ENCODE data around the gene ADPRS. TPM values are rescaled to one million over a fixed set of nuclear protein-coding genes. Genes with fewer than 3 reads are reported as not detected.

ADPRS gene
- total and polyA plus RNA-seq, 2 experiments from 2014 or later, result 22.6 to 46.6 TPM

GRCh38 chr1:36070349-36070748 is 18.3 kb upstream of the ADPRS start (continued):
- TF ChIP-seq ZNF462 (CRISPR knock-in tag; IDR thresholded peaks at IDR 0.05) (no peak), ZNF114 (CRISPR knock-in tag; IDR thresholded peaks at IDR 0.05) (no peak), JUNB (IDR thresholded peaks at IDR 0.05; ENCODE audit: unreplicated experiment) (no peak), STAT1 (IDR thresholded peaks at IDR 0.05; ENCODE audit: unreplicated experiment) (no peak), EZH2 (IDR thresholded peaks at IDR 0.05; ENCODE audit: low read depth, unreplicated experiment) (no peak), CTCF (conservative IDR thresholded peaks at IDR 0.05; ENCODE audit: low read depth in 2 of 2) (no peak)

GRCh38 chr1:36076979-36077573 is 11.6 kb upstream of the ADPRS start:
- no peaks in the 10 kb centered on the region for H3K79me2 ChIP-seq (replicated peaks; ENCODE audit: insufficient read depth)
- H3F3A ChIP-seq (replicated peaks; ENCODE audit: low read depth), result 0 out of 2 replicates have a peak, but pooled peaks cover 2% of the 10 kb centered on the region
- no peaks in the 10 kb centered on the region for H3K4me1 ChIP-seq (ENCODE audit: insufficient read depth)
- H3K36me3 ChIP-seq (ENCODE audit: insufficient read depth), result no peaks in the 10 kb centered on the region
- H2AFZ ChIP-seq, result no peak overlapping the region
- H3K9me2 ChIP-seq (ENCODE audit: insufficient read depth), result no peaks in the 10 kb centered on the region
- H3K4me2 ChIP-seq, result no peak overlapping the region
- no peak overlapping the region for H3K27ac ChIP-seq (ENCODE audit: low read depth)
- no peaks in the 10 kb centered on the region for H4K20me1 ChIP-seq (replicated peaks; ENCODE audit: insufficient read depth)
- H3K4me3 ChIP-seq, result no peak overlapping the region
- DNase-seq (ENCODE audit: low spot score), result no peak
- TF ChIP-seq REST (IDR thresholded peaks at IDR 0.05; ENCODE audit: unreplicated experiment), result no peak
- no peak for TF ChIP-seq ZNF331 (CRISPR knock-in tag; IDR thresholded peaks at IDR 0.05; ENCODE audit: low read depth)
- no peaks in the 10 kb centered on the region for H3K36me3 Mint-ChIP-seq (ENCODE audit: low read depth)
- H3K27ac Mint-ChIP-seq, result no peak overlapping the region
- no peak for ATAC-seq
- no peaks in the 10 kb centered on the region for H3K27me3 ChIP-seq (ENCODE audit: insufficient read depth)
- no peak overlapping the region for H3K4me3 Mint-ChIP-seq
- H3K4me1 Mint-ChIP-seq, result peaks cover 4% of the 10 kb centered on the region; the same call in 1 of the 3 replicates
- no peaks in the 10 kb centered on the region for H3K27me3 Mint-ChIP-seq (ENCODE audit: insufficient read depth, low read depth, poor library complexity)
- H3K9me3 Mint-ChIP-seq, result no peaks in the 10 kb centered on the region

Measured in GM23338 (cell line).